Islet of Langerhans (tissue), 1 donor: ENCODE data around the gene SLC34A3.
"Not testable (repeated sequence)": the region's sequence is repeated elsewhere in the genome, so short reads cannot be mapped to it uniquely, and the experiment has no call there.

Experiments
- FAIRE-seq: peaks from one replicate; lab custom pipeline; 2011; peaks lifted over from hg19 to GRCh38; lab: Jason Lieb, UNC

SLC34A3 gene

GRCh38 chr9:137242269-137243203 is 11.8 kb downstream of the SLC34A3 start:
- FAIRE-seq = no peak

- not testable (repeated sequence) for FAIRE-seq
Observed at GRCh38 chr9:137243266-137243625, 12.5 kb downstream of the SLC34A3 start.

GRCh38 chr9:137243626-137244485 is 13.2 kb downstream of the SLC34A3 start:
- FAIRE-seq = no peak

- FAIRE-seq = no peak
Observed at GRCh38 chr9:137244486-137245449, 14.1 kb downstream of the SLC34A3 start.

GRCh38 chr9:137245450-137246421 is 15.0 kb downstream of the SLC34A3 start:
- FAIRE-seq = no peak

GRCh38 chr9:137247135-137247915 is 16.6 kb downstream of the SLC34A3 start:
- FAIRE-seq = no peak

- FAIRE-seq = no peak
Observed at GRCh38 chr9:137247916-137248175, 17.1 kb downstream of the SLC34A3 start.

- no peak for FAIRE-seq
Observed at GRCh38 chr9:137250329-137251193, 19.9 kb downstream of the SLC34A3 start.

- FAIRE-seq = no peak
Observed at GRCh38 chr9:137251194-137251461, 20.4 kb downstream of the SLC34A3 start, which contains the start of gene STPG3. Gene STPG3, plus strand, starts transcription at chr9:137251286. Its CDS starts 1 bp downstream, at chr9:137251287.

- FAIRE-seq = no peak
Observed at GRCh38 chr9:137251490-137252268, 21.0 kb downstream of the SLC34A3 start.

GRCh38 chr9:137252555-137253506 is 22.1 kb downstream of the SLC34A3 start:
- no peak for FAIRE-seq

- no peak for FAIRE-seq
Observed at GRCh38 chr9:137253717-137254623, 23.3 kb downstream of the SLC34A3 start.

- no peak for FAIRE-seq
Observed at GRCh38 chr9:137254624-137255447, 24.1 kb downstream of the SLC34A3 start, which contains the start of gene NELFB. Gene NELFB, plus strand, starts transcription at chr9:137255327.

- no peak for FAIRE-seq
Observed at GRCh38 chr9:137255448-137256114, 24.9 kb downstream of the SLC34A3 start.

- no peak for FAIRE-seq
Observed at GRCh38 chr9:137256362-137256761, 25.7 kb downstream of the SLC34A3 start.
